ENCODE data around the gene GIPR. TPM values are rescaled to one million over a fixed set of nuclear protein-coding genes. Genes with fewer than 3 reads are reported as not detected.

Gene GIPR
- total and polyA plus RNA-seq, 10 of the 15 experiments (the other 5 are each of a cell fraction or from before 2014, with no cell fraction given) = 1.7 to 26.3 (median 13.7) TPM

- DNase-seq (ENCODE audit: low read depth, low spot score) (no peak), ATAC-seq (no peak), FAIRE-seq (no peak)
- RAD21 ChIA-PET (ENCODE audit: unreplicated experiment) = no interaction called here
- CTCF ChIA-PET = no interaction called here
- H2AFZ ChIP-seq (ENCODE audit: control insufficient read depth, low read depth, low read length) = no peak overlapping the region
- no peaks in the 10 kb centered on the region for H3K4me1 ChIP-seq (ENCODE audit: control insufficient read depth, insufficient read depth, low read length)
- BruUV-seq (replicated peaks) = no TSS peak
- H3K4me2 ChIP-seq (ENCODE audit: control insufficient read depth, insufficient read depth) = no peak overlapping the region
- H4K20me1 ChIP-seq (ENCODE audit: control insufficient read depth, insufficient read depth) = no peaks in the 10 kb centered on the region
- SMC1A ChIA-PET (ENCODE audit: uncharacterized antibody, unreplicated experiment) = no interaction called here
- H3K4me3 ChIP-seq = no peak overlapping the region
- H3K27me3 ChIP-seq (replicated peaks in 1 of 2; ENCODE audit: control insufficient read depth in 2 of 2, insufficient read depth in 2 of 2, low read length in 1 of 2) = no peaks in the 10 kb centered on the region
- no peaks in the 10 kb centered on the region for H3K9me3 ChIP-seq (replicated peaks; ENCODE audit: control insufficient read depth, insufficient read depth, low read length)
- POLR2A ChIA-PET = interaction anchor here (0.6 kb wide), 1 partner anchor 16 kb away, joined by 3 read pairs; no protein-coding TSS in a partner anchor
- in situ Hi-C loops (cut with MboI) (no loop called here), intact Hi-C loops (cut with micrococcal nuclease; ENCODE audit: unreplicated experiment) (no loop called here)
- WGBS (ENCODE audit: insufficient coverage, insufficient replicate concordance, low lambda C conversion rate, missing lambda C conversion rate) = 40% methylated on average over 3 of the region's 3 CpGs
- H3K36me3 ChIP-seq (ENCODE audit: control insufficient read depth in 2 of 2, insufficient read depth in 2 of 2, low read length in 1 of 2) = no peaks in the 10 kb centered on the region
- no peak overlapping the region for H3K9ac ChIP-seq (ENCODE audit: control insufficient read depth, insufficient read depth, low read length)
- TF ChIP-seq HDAC6 (IDR thresholded peaks at IDR 0.05; ENCODE audit: unreplicated experiment) (no peak), PAX5 (IDR thresholded peaks at IDR 0.05; ENCODE audit: borderline replicate concordance, low read depth, low read length) (no peak)
- no peaks in the 10 kb centered on the region for H3K79me2 ChIP-seq (ENCODE audit: control insufficient read depth, insufficient read depth, low read length)
- no peak overlapping the region for H3K27ac ChIP-seq (ENCODE audit: control insufficient read depth, insufficient read depth)
These were observed 12.9 kb upstream of the GIPR start for GRCh38 chr19:45655073-45655472.

DNA sequence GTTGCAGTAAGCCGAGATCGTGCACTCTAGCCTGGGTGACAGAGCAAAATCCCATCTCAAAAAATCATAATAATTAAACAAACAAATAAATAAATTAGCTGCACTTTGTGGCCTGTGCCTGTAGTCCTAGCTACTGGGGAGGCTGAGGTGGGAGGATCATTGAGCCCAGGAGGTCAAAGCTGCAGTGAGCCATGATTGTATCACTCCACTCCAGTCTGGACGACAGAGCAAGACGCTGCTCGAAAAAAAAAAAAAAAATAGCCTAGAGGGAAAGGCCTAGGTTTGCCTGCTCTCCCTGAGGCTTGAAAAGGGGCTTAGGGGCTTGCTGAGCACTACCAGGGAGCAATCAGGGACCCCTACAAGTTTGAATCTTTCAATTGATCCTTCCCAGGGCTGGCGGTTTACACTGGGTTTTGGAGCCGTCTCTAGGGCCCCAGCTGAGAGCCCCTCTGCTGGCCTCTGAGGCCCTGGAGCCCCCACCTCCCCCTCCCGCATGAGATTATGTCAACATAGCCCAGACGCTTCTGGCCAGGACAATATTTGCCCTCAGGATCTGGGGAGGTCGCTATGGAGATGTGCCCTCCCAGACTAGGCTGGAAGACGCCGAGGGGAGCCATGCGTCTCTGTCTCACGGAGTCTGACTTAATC, 10.4 kb upstream of the GIPR start:
- TF ChIP-seq FOS (IDR thresholded peaks at IDR 0.05; ENCODE audit: borderline replicate concordance, extremely low read depth, insufficient read length) (no peak), HDAC6 (IDR thresholded peaks at IDR 0.05; ENCODE audit: unreplicated experiment) (no peak), ATF2 (IDR thresholded peaks at IDR 0.05; ENCODE audit: low read length) (no peak)
- CTCF ChIA-PET = no interaction called here
- FAIRE-seq (no peak), ATAC-seq (no peak), DNase-seq (ENCODE audit: low read depth, low spot score) (no peak)
- no peaks in the 10 kb centered on the region for H3K36me3 ChIP-seq (ENCODE audit: control insufficient read depth in 2 of 2, insufficient read depth in 2 of 2, low read length in 1 of 2)
- intact Hi-C loops (cut with micrococcal nuclease; ENCODE audit: unreplicated experiment) = no loop called here
- H3K79me2 ChIP-seq (ENCODE audit: control insufficient read depth, insufficient read depth, low read length) = no peaks in the 10 kb centered on the region
- no peak overlapping the region for H3K27ac ChIP-seq (ENCODE audit: control insufficient read depth, insufficient read depth)
- SMC1A ChIA-PET (ENCODE audit: uncharacterized antibody, unreplicated experiment) = no interaction called here
- H3K9ac ChIP-seq (ENCODE audit: control insufficient read depth, insufficient read depth, low read length) = no peak overlapping the region
- 62% methylated on average over 11 of the region's 14 CpGs for WGBS (ENCODE audit: insufficient coverage, insufficient replicate concordance, low lambda C conversion rate, missing lambda C conversion rate)
- no peak overlapping the region for H2AFZ ChIP-seq (ENCODE audit: control insufficient read depth, low read depth, low read length)
- no peak overlapping the region for H3K4me3 ChIP-seq
- POLR2A ChIA-PET = interaction anchor here (0.6 kb wide), 1 partner anchor 217 kb away, joined by 6 read pairs; no protein-coding TSS in a partner anchor
- H3K4me2 ChIP-seq (ENCODE audit: control insufficient read depth, insufficient read depth) = no peak overlapping the region
- RAD21 ChIA-PET (ENCODE audit: unreplicated experiment) = no interaction called here
- BruUV-seq (replicated peaks) = no TSS peak
- H3K9me3 ChIP-seq (replicated peaks; ENCODE audit: control insufficient read depth, insufficient read depth, low read length) = no peaks in the 10 kb centered on the region
- in situ Hi-C loops (cut with MboI) = no loop called here
- H3K27me3 ChIP-seq (replicated peaks in 1 of 2; ENCODE audit: control insufficient read depth in 2 of 2, insufficient read depth in 2 of 2, low read length in 1 of 2) = no peaks in the 10 kb centered on the region
- no peaks in the 10 kb centered on the region for H4K20me1 ChIP-seq (ENCODE audit: control insufficient read depth, insufficient read depth)
- no peaks in the 10 kb centered on the region for H3K4me1 ChIP-seq (ENCODE audit: control insufficient read depth, insufficient read depth, low read length)
